ENCODE measurements around the gene HOMER2. TPM values are rescaled to one million over a fixed set of nuclear protein-coding genes. Genes with fewer than 3 reads are reported as not detected.
A peak's percentile ranks its signal among the peaks of the same experiment; 100 is the strongest.

The HOMER2 gene
- polyA plus RNA-seq, 1 experiment = 0.83 TPM

DNA sequence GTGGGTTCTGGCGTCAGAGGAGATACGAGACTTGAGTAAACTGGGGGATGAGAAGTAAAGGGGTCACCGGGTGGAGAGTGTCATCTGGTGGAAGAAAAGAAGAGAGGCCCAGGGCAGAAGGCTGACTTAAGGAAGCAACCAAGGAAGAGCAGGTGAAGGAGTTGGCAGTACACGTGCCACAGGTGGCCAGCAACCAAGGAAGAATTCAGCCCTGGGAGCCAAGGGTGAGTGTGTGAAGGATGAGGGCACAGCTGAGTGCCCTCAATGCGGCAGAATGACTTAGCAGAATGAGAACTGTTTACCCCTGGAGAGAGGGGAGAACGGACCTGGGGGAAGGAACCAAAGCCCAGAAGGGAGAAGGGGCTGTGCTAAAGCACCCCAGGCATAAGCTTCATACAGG is 71.8 kb downstream of the HOMER2 start:
- H3K36me3 ChIP-seq (ENCODE audit: control insufficient read depth, insufficient read depth, low read length) = no peaks in the 10 kb centered on the region
- CTCF ChIA-PET = no interaction called here
- POLR2A ChIA-PET = no interaction called here
- TF ChIP-seq, protein P1, sequence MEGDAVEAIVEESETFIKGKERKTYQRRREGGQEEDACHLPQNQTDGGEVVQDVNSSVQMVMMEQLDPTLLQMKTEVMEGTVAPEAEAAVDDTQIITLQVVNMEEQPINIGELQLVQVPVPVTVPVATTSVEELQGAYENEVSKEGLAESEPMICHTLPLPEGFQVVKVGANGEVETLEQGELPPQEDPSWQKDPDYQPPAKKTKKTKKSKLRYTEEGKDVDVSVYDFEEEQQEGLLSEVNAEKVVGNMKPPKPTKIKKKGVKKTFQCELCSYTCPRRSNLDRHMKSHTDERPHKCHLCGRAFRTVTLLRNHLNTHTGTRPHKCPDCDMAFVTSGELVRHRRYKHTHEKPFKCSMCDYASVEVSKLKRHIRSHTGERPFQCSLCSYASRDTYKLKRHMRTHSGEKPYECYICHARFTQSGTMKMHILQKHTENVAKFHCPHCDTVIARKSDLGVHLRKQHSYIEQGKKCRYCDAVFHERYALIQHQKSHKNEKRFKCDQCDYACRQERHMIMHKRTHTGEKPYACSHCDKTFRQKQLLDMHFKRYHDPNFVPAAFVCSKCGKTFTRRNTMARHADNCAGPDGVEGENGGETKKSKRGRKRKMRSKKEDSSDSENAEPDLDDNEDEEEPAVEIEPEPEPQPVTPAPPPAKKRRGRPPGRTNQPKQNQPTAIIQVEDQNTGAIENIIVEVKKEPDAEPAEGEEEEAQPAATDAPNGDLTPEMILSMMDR (IDR thresholded peaks at IDR 0.05; ENCODE audit: insufficient read depth, low read depth, low read length) = no peak
- no peak overlapping the region for H3K4me3 ChIP-seq (ENCODE audit: low read depth, low read length)
- DNase-seq (ENCODE audit: low read depth) = no peak
- H3K27me3 ChIP-seq (ENCODE audit: control insufficient read depth, insufficient read depth, low read length) = no peaks in the 10 kb centered on the region

GRCh38 chr15:82878325-82878724 is 74.2 kb downstream of the HOMER2 start:
- H3K27me3 ChIP-seq (ENCODE audit: control insufficient read depth, insufficient read depth, low read length) = no peaks in the 10 kb centered on the region
- TF ChIP-seq, protein P1 (IDR thresholded peaks at IDR 0.05; ENCODE audit: insufficient read depth, low read depth, low read length) = no peak
- POLR2A ChIA-PET = no interaction called here
- H3K4me3 ChIP-seq (ENCODE audit: low read depth, low read length) = no peak overlapping the region
- DNase-seq (ENCODE audit: low read depth) = no peak
- CTCF ChIA-PET = no interaction called here
- H3K36me3 ChIP-seq (ENCODE audit: control insufficient read depth, insufficient read depth, low read length) = no peaks in the 10 kb centered on the region

DNA sequence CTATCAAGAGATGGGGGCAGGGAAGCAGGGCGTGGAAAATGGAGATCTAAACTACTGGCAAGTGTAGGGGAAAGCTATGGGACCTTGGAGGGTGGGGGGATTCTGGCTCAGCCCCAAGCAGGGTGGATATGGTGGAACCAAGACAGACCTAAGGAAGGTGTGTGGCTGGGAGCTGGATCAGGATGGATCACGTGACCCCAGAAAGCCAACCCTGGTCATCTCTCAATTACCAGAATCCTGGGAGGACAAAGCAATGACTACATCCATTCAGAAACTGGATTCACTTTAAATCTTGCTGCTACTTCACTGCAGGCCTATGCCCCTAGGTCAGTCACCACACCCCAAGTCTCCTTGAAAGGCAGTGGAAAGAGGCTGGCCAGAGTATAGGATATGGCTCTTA is 74.7 kb downstream of the HOMER2 start:
- H3K36me3 ChIP-seq (ENCODE audit: control insufficient read depth, insufficient read depth, low read length) = no peaks in the 10 kb centered on the region
- CTCF ChIA-PET = no interaction called here
- H3K27me3 ChIP-seq (ENCODE audit: control insufficient read depth, insufficient read depth, low read length) = no peaks in the 10 kb centered on the region
- DNase-seq (ENCODE audit: low read depth) = no peak
- no peak overlapping the region for H3K4me3 ChIP-seq (ENCODE audit: low read depth, low read length)
- TF ChIP-seq, protein P1 (IDR thresholded peaks at IDR 0.05; ENCODE audit: insufficient read depth, low read depth, low read length) = no peak
- POLR2A ChIA-PET = no interaction called here

- peak; percentile 1 for DNase-seq (ENCODE audit: low read depth)
- ChIA-PET POLR2A (no interaction called here), CTCF (no interaction called here)
- H3K4me3 ChIP-seq (ENCODE audit: low read depth, low read length) = no peak overlapping the region
- no peaks in the 10 kb centered on the region for H3K27me3 ChIP-seq (ENCODE audit: control insufficient read depth, insufficient read depth, low read length)
- no peaks in the 10 kb centered on the region for H3K36me3 ChIP-seq (ENCODE audit: control insufficient read depth, insufficient read depth, low read length)
- TF ChIP-seq, protein P1 (IDR thresholded peaks at IDR 0.05; ENCODE audit: insufficient read depth, low read depth, low read length) = no peak
Measured at GRCh38 chr15:82875411-82876003, 77.0 kb downstream of the HOMER2 start.

DNA sequence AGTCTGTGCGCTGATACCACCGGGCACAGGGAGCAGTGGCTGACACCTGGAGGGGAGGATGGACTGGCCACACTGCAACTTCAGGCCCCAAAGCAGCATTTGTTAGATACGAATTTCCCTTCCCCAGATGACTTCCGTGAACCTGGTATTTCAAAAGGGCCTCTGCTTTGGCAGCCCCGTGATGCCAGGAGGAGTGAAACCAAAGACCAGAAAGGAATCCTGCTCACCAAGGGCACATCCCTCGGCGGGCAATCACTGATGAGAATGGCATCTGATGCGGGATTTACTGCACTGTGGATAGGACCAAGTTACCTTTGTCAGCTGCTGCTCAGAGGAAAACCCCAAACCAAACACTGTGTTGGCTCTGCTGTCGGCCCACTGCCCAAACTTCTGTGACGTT is 77.6 kb downstream of the HOMER2 start:
- ChIA-PET POLR2A (no interaction called here), CTCF (no interaction called here)
- DNase-seq (ENCODE audit: low read depth) = no peak
- Histone ChIP-seq H3K36me3 (ENCODE audit: control insufficient read depth, insufficient read depth, low read length) (no peaks in the 10 kb centered on the region), H3K27me3 (ENCODE audit: control insufficient read depth, insufficient read depth, low read length) (no peaks in the 10 kb centered on the region), H3K4me3 (ENCODE audit: low read depth, low read length) (no peak overlapping the region)
- TF ChIP-seq, protein P1 (IDR thresholded peaks at IDR 0.05; ENCODE audit: insufficient read depth, low read depth, low read length) = no peak

Data from BJ (cell line).